Muscle of leg (tissue), 11 donors: ENCODE measurements around the gene TEX22. TPM values are rescaled to one million over a fixed set of nuclear protein-coding genes. Genes with fewer than 3 reads are reported as not detected.

Experiments used
- DNase-seq: peaks from one replicate; pipeline ENCODE4 v3.0.0; 2013
- H3K27ac ChIP-seq: one replicate; pipeline ENCODE4 v1.5.1; 2013; ENCODE audit warnings: mild to moderate bottlenecking, low read length, control low read depth
- H3K27me3 ChIP-seq: one replicate; pipeline ENCODE4 v1.6.1; 2013; ENCODE audit warnings: low read length; ENCODE audit not compliant: control insufficient read depth, insufficient read depth
- H3K36me3 ChIP-seq: one replicate; pipeline ENCODE4 v1.6.1; 2013; ENCODE audit warnings: low read length; ENCODE audit not compliant: control insufficient read depth, insufficient read depth
- H3K4me1 ChIP-seq: one replicate; pipeline ENCODE4 v1.6.1; 2013; ENCODE audit warnings: low read length; ENCODE audit not compliant: control insufficient read depth, insufficient read depth
- H3K4me3 ChIP-seq: one replicate; pipeline ENCODE4 v1.5.1; 2013; ENCODE audit warnings: low read length, control low read depth
- H3K9me3 ChIP-seq: replicated peaks from 2 replicates; pipeline ENCODE4 v1.6.1; 2013; ENCODE audit warnings: low read depth, low read length; ENCODE audit not compliant: control insufficient read depth
- WGBS: methylation state at CpG from one replicate; pipeline ENCODE4 v1.1.5; 2013; ENCODE audit warnings: missing lambda C conversion rate; ENCODE audit not compliant: insufficient coverage; 5-methylcytosine and 5-hydroxymethylcytosine counted together
- polyA plus RNA-seq, 8 donors: library from polyadenylated mRNA; unstranded; fragments of 120-200 nt; gene quantifications; one replicate each; pipeline versions ENCODE4 v1.2.1 to v1.2.3, GENCODE V29; 2013; ENCODE audit warnings: inconsistent platforms in 1 of 8, low replicate concordance in 1 of 8; ENCODE audit not compliant: insufficient read length in 8 of 8, insufficient read depth in 1 of 8
- total RNA-seq: library from RNA; stranded (reverse); fragments of 120-200 nt; gene quantifications from one replicate; pipeline ENCODE4 v1.2.4, GENCODE V29; 2013

TEX22 gene
- total and polyA plus RNA-seq, 9 donors, result 0.23 to 1.1 (median 0.49) TPM

GRCh38 chr14:105421723-105422615 is 23.6 kb downstream of the TEX22 start:
- Histone ChIP-seq H3K27me3 (no peaks in the 10 kb centered on the region), H3K9me3 (peaks cover 6% of the 10 kb centered on the region), H3K27ac (no peak overlapping the region), H3K4me3 (no peak overlapping the region), H3K4me1 (peaks cover 29% of the 10 kb centered on the region), H3K36me3 (peaks cover 24% of the 10 kb centered on the region)
- no peak for DNase-seq
- 60% methylated on average over 20 of the region's 32 CpGs for WGBS

- Histone ChIP-seq H3K27me3 (no peaks in the 10 kb centered on the region), H3K27ac (no peak overlapping the region), H3K9me3 (peaks cover 12% of the 10 kb centered on the region), H3K4me3 (no peak overlapping the region), H3K4me1 (peaks cover 29% of the 10 kb centered on the region), H3K36me3 (peaks cover 29% of the 10 kb centered on the region)
- 80% methylated on average over 17 of the region's 21 CpGs for WGBS
- DNase-seq, result no peak
Observed at GRCh38 chr14:105422695-105423487, 24.6 kb downstream of the TEX22 start.

DNA sequence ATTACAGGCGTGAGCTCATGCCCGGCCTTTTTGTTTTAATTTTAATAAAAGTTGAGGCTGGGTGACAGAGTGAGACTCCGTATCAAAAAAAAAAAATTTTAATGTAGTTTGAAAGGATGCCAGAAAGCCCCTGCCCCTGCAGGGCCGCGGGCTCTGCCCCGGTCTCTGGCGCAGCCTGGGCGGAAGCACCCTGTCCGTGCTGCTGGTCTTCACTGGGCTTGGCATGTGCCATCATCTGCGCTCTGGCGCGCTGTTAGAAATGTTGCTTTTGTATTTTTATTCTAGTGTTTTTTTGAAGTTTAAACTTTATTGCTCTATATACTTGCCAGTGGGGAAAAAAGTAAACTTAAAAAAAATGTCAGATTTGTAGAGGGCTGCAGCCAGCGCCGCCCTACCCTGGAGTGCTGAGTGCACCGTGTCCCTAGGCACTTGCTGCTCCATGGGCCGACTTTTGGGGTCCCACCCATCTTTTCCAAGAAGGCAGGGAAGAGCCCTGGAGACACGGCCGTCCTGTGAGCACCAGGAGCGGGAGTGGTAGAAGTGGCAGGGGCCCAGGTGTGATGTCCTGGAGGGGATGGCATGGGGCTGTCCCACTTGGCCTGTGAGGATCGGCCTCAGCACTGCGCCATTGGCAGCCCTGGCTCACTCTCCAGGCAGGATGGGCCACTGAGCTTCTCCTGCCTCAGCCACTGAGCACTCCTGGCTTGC is 25.3 kb downstream of the TEX22 start:
- peaks cover 25% of the 10 kb centered on the region for H3K4me1 ChIP-seq
- H3K27me3 ChIP-seq, result no peaks in the 10 kb centered on the region
- no peak overlapping the region for H3K27ac ChIP-seq
- H3K9me3 ChIP-seq, result peaks cover 12% of the 10 kb centered on the region
- 90% methylated on average over 16 of the region's 21 CpGs for WGBS
- H3K36me3 ChIP-seq, result peaks cover 29% of the 10 kb centered on the region
- H3K4me3 ChIP-seq, result no peak overlapping the region
- DNase-seq, result no peak

DNA sequence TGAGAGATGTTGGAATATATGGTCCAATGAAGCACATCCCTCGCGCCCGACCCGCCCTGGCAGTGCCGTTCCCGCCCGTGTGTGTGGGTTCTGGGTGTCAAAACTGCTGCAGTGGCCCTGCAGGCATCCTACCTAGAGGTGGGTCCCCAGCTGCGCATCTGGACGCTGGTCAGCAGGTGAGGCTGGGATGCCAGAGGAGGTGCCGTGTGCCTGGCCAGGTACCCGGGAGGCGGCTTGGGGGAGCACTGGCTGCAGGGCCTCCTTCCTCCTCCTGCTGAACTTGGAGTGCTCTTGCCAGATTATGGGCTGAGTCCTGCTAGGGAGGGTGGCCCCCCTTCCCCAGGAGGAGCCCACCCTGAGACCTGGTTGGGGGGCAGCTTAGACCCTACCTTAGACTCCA is 26.5 kb downstream of the TEX22 start:
- Histone ChIP-seq H3K27me3 (no peaks in the 10 kb centered on the region), H3K4me3 (no peak overlapping the region), H3K9me3 (peaks cover 12% of the 10 kb centered on the region), H3K36me3 (peaks cover 30% of the 10 kb centered on the region), H3K27ac (no peak overlapping the region), H3K4me1 (peaks cover 18% of the 10 kb centered on the region)
- WGBS, result 95% methylated on average over 7 of the region's 12 CpGs
- DNase-seq, result no peak

- Histone ChIP-seq H3K27ac (no peak overlapping the region), H3K4me3 (no peak overlapping the region), H3K36me3 (peaks cover 36% of the 10 kb centered on the region), H3K4me1 (peaks cover 13% of the 10 kb centered on the region), H3K27me3 (no peaks in the 10 kb centered on the region), H3K9me3 (peaks cover 12% of the 10 kb centered on the region)
- 98% methylated on average over 17 of the region's 23 CpGs for WGBS
- DNase-seq, result no peak
Observed at GRCh38 chr14:105425823-105426247, 27.5 kb downstream of the TEX22 start.

DNA sequence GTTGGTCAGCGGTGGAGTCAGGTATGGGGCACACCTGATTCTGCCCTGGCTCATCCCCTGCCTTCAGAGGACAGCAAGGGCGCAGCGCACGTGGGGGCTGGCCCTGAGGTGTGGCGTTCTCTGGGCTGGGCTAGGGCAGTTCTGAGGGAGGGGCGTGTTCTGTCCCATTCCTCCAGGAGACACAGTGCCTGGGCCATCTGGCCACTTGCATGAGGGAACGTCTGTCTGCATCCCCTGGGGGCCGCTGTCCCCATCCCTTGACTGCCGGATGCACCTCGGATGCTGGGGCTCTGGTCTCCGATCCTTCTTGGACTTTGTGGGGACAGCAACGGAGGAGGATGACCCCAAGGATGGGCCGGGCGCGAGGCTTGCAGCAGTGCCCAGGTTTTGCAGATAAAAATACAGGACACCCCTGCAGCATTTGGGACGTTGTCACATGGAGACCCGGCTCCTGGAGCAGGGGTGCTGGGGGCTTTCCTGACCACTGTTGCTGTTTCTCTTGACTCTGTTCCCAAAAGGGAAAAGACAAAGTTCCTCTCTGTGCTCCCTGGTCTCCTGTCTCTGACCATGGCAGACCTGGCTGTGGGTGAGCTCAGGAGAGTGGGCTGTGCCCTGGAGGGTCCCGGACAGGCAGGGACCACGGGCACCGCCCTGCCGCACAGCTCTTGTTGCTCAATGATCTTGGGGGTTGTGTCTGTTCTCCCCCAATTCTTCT is 28.2 kb downstream of the TEX22 start:
- DNase-seq, result no peak
- H3K27me3 ChIP-seq, result no peaks in the 10 kb centered on the region
- H3K36me3 ChIP-seq, result peaks cover 38% of the 10 kb centered on the region
- H3K4me3 ChIP-seq, result no peak overlapping the region
- no peak overlapping the region for H3K27ac ChIP-seq
- H3K9me3 ChIP-seq, result peaks cover 17% of the 10 kb centered on the region
- 95% methylated on average over 19 of the region's 21 CpGs for WGBS
- peaks cover 6% of the 10 kb centered on the region for H3K4me1 ChIP-seq

GRCh38 chr14:105427412-105427811 is 29.1 kb downstream of the TEX22 start:
- DNase-seq, result no peak
- H3K27ac ChIP-seq, result no peak overlapping the region
- 97% methylated on average over 4 of the region's 10 CpGs for WGBS
- no peaks in the 10 kb centered on the region for H3K27me3 ChIP-seq
- H3K9me3 ChIP-seq, result peaks cover 18% of the 10 kb centered on the region
- peaks cover 2% of the 10 kb centered on the region for H3K4me1 ChIP-seq
- H3K36me3 ChIP-seq, result peaks cover 38% of the 10 kb centered on the region
- no peak overlapping the region for H3K4me3 ChIP-seq

GRCh38 chr14:105427936-105428485 is 29.7 kb downstream of the TEX22 start:
- WGBS, result 100% methylated on average over 1 of the region's 9 CpGs

GRCh38 chr14:105430042-105430441 is 31.7 kb downstream of the TEX22 start:
- H3K4me1 ChIP-seq, result no peaks in the 10 kb centered on the region
- peaks cover 18% of the 10 kb centered on the region for H3K9me3 ChIP-seq
- DNase-seq, result no peak
- H3K27me3 ChIP-seq, result no peaks in the 10 kb centered on the region
- peaks cover 34% of the 10 kb centered on the region for H3K36me3 ChIP-seq
- no peak overlapping the region for H3K4me3 ChIP-seq
- 100% methylated on average over 2 of the region's 6 CpGs for WGBS
- H3K27ac ChIP-seq, result no peak overlapping the region

More at GRCh38 chr14:105427936-105428485, 29.7 kb downstream of the TEX22 start:
- DNase-seq, result no peak
- no peak overlapping the region for H3K4me3 ChIP-seq
- no peaks in the 10 kb centered on the region for H3K27me3 ChIP-seq
- no peak overlapping the region for H3K27ac ChIP-seq
- H3K9me3 ChIP-seq, result peaks cover 18% of the 10 kb centered on the region
- H3K4me1 ChIP-seq, result no peaks in the 10 kb centered on the region
- H3K36me3 ChIP-seq, result peaks cover 38% of the 10 kb centered on the region
